ENCODE measurements around the gene REST. TPM values are rescaled to one million over a fixed set of nuclear protein-coding genes. Genes with fewer than 3 reads are reported as not detected.

REST gene
- total RNA-seq, 2 donors from 2014 or later: 88.2 to 92.2 TPM

- Histone ChIP-seq H3K27me3 (ENCODE audit: control insufficient read depth, insufficient read depth, low read length, poor library complexity, severe bottlenecking) (no peaks in the 10 kb centered on the region), H3K4me1 (ENCODE audit: control insufficient read depth, insufficient read depth, low read length) (no peaks in the 10 kb centered on the region), H3K27ac (ENCODE audit: low read depth, low read length) (no peak overlapping the region), H3K4me3 (ENCODE audit: low read length) (no peak overlapping the region), H3K9me3 (ENCODE audit: control insufficient read depth, low read length) (no peaks in the 10 kb centered on the region), H3K9ac (ENCODE audit: extremely low read depth, low read length, poor library complexity, severe bottlenecking) (no peak overlapping the region), H3K36me3 (ENCODE audit: control insufficient read depth, insufficient read depth, low read length) (peaks cover 84% of the 10 kb centered on the region)
- Mint-ChIP-seq H3K4me3 (no peak overlapping the region), H3K9me3 (no peaks in the 10 kb centered on the region), H3K27me3 (ENCODE audit: insufficient read depth) (no peaks in the 10 kb centered on the region), H3K27ac (no peak overlapping the region), H3K36me3 (ENCODE audit: low read depth) (peaks cover 68% of the 10 kb centered on the region), H3K4me1 (no peaks in the 10 kb centered on the region)
- DNase-seq: no peak
- TF ChIP-seq, protein P1, sequence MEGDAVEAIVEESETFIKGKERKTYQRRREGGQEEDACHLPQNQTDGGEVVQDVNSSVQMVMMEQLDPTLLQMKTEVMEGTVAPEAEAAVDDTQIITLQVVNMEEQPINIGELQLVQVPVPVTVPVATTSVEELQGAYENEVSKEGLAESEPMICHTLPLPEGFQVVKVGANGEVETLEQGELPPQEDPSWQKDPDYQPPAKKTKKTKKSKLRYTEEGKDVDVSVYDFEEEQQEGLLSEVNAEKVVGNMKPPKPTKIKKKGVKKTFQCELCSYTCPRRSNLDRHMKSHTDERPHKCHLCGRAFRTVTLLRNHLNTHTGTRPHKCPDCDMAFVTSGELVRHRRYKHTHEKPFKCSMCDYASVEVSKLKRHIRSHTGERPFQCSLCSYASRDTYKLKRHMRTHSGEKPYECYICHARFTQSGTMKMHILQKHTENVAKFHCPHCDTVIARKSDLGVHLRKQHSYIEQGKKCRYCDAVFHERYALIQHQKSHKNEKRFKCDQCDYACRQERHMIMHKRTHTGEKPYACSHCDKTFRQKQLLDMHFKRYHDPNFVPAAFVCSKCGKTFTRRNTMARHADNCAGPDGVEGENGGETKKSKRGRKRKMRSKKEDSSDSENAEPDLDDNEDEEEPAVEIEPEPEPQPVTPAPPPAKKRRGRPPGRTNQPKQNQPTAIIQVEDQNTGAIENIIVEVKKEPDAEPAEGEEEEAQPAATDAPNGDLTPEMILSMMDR (conservative IDR thresholded peaks at IDR 0.05): no peak
- WGBS, 2 experiments (ENCODE audit: insufficient coverage in 1 of 2, insufficient read length in 1 of 2): 90 to 96% methylated on average over 2 of the region's 2 CpGs
Measured at GRCh38 chr4:56927196-56927595, 19.5 kb downstream of the REST start.

- Histone ChIP-seq H3K4me3 (ENCODE audit: low read length) (no peak overlapping the region), H3K9ac (ENCODE audit: extremely low read depth, low read length, poor library complexity, severe bottlenecking) (no peak overlapping the region), H3K9me3 (ENCODE audit: control insufficient read depth, low read length) (no peaks in the 10 kb centered on the region), H3K4me1 (ENCODE audit: control insufficient read depth, insufficient read depth, low read length) (no peaks in the 10 kb centered on the region), H3K27ac (ENCODE audit: low read depth, low read length) (no peak overlapping the region), H3K27me3 (ENCODE audit: control insufficient read depth, insufficient read depth, low read length, poor library complexity, severe bottlenecking) (no peaks in the 10 kb centered on the region), H3K36me3 (ENCODE audit: control insufficient read depth, insufficient read depth, low read length) (peaks cover 90% of the 10 kb centered on the region)
- peaks cover 57% of the 10 kb centered on the region for H3K36me3 Mint-ChIP-seq (ENCODE audit: low read depth)
- no peaks in the 10 kb centered on the region for H3K27me3 Mint-ChIP-seq (ENCODE audit: insufficient read depth)
- no peaks in the 10 kb centered on the region for H3K9me3 Mint-ChIP-seq
- no peaks in the 10 kb centered on the region for H3K4me1 Mint-ChIP-seq
- no peak overlapping the region for H3K27ac Mint-ChIP-seq
- no peak overlapping the region for H3K4me3 Mint-ChIP-seq
- no peak for DNase-seq
- TF ChIP-seq, protein P1 (conservative IDR thresholded peaks at IDR 0.05): no peak
- 95 to 97% methylated on average over 7 of the region's 7 CpGs for WGBS, 2 experiments (ENCODE audit: insufficient coverage in 1 of 2, insufficient read length in 1 of 2)
Measured at GRCh38 chr4:56930638-56931037, 22.9 kb downstream of the REST start.

- H3K27me3 Mint-ChIP-seq (ENCODE audit: insufficient read depth): no peaks in the 10 kb centered on the region
- H3K9me3 Mint-ChIP-seq: no peaks in the 10 kb centered on the region
- no peak overlapping the region for H3K27ac Mint-ChIP-seq
- no peaks in the 10 kb centered on the region for H3K27me3 ChIP-seq (ENCODE audit: control insufficient read depth, insufficient read depth, low read length, poor library complexity, severe bottlenecking)
- H3K9me3 ChIP-seq (ENCODE audit: control insufficient read depth, low read length): no peaks in the 10 kb centered on the region
- H3K36me3 ChIP-seq (ENCODE audit: control insufficient read depth, insufficient read depth, low read length): peaks cover 86% of the 10 kb centered on the region
- TF ChIP-seq, protein P1 (conservative IDR thresholded peaks at IDR 0.05): no peak
- no peaks in the 10 kb centered on the region for H3K4me1 Mint-ChIP-seq
- no peak overlapping the region for H3K9ac ChIP-seq (ENCODE audit: extremely low read depth, low read length, poor library complexity, severe bottlenecking)
- no peaks in the 10 kb centered on the region for H3K4me1 ChIP-seq (ENCODE audit: control insufficient read depth, insufficient read depth, low read length)
- no peak overlapping the region for H3K4me3 ChIP-seq (ENCODE audit: low read length)
- H3K27ac ChIP-seq (ENCODE audit: low read depth, low read length): no peak overlapping the region
- WGBS, 2 experiments (ENCODE audit: insufficient coverage in 1 of 2, insufficient read length in 1 of 2): 78 to 88% methylated on average over 3 to 4 of the region's 4 CpGs
- peaks cover 60% of the 10 kb centered on the region for H3K36me3 Mint-ChIP-seq (ENCODE audit: low read depth)
- no peak overlapping the region for H3K4me3 Mint-ChIP-seq
- no peak for DNase-seq
Measured at GRCh38 chr4:56931924-56932323, 24.2 kb downstream of the REST start.

All from endodermal cell (in vitro differentiated cells).